Loucy (cell line): Measurements from ENCODE around the gene CDH13.

ENCODE experiments used
- CTCF ChIP-seq: fragments of 200-600 bp; sonication (generic); conservative IDR thresholded peaks from 2 replicates; pipeline ENCODE4 v1.5.1; 2014; ENCODE audit warnings: mild to moderate bottlenecking, antibody characterized with exemption, low read length
- EZH2phosphoT487 ChIP-seq: fragments of 200-600 bp; IDR thresholded peaks from 2 replicates; pipeline ENCODE4 v1.6.1; 2018; ENCODE audit warnings: antibody characterized with exemption, mild to moderate bottlenecking, moderate library complexity, borderline replicate concordance

- TF ChIP-seq CTCF (no peak), EZH2phosphoT487 (no peak)
Observed at GRCh38 chr16:83516931-83517330, 890.2 kb downstream of the CDH13 start.
